ENCODE results near the gene ZNF138.

Gene ZNF138

DNA sequence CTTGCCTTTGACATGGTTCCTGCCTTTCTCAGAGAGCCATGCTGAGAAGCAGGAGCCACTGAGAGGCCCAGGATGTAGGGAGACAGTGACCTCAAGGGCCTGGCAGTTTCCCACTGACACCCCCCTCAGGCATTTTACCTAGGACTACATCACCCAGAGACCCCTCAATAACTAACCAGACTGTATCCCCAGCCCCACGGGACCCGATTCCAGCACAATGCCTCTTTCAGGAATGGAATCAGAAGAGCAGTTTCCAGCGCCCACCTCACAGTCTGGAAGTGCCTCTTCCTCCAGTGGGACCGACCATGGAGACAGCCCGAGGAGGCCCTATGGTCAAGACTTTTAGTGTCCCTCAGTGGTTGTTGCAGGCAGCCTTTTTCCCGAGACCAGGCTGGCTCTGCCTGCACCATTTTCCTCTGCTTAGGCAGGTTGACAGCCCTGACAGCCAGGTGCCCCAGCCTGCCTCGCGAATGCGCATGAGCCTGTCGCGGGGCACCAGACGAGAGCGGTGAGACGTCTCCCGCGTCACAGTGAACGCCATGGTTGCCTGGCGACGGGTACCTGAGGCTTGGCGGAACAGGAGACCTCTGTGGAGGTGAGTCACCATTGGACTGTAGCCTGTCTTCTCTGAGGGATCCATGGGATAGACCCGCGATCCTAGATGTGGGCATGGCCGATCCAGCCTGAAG is 80.5 kb downstream of the ZNF138 start:
- no peak for DNase-seq (ENCODE audit: extremely low read depth in 1 of 2, low read depth in 1 of 2)

GRCh38 chr7:64875258-64875657 is 81.0 kb downstream of the ZNF138 start:
- DNase-seq (ENCODE audit: extremely low read depth in 1 of 2, low read depth in 1 of 2): no peak

DNA sequence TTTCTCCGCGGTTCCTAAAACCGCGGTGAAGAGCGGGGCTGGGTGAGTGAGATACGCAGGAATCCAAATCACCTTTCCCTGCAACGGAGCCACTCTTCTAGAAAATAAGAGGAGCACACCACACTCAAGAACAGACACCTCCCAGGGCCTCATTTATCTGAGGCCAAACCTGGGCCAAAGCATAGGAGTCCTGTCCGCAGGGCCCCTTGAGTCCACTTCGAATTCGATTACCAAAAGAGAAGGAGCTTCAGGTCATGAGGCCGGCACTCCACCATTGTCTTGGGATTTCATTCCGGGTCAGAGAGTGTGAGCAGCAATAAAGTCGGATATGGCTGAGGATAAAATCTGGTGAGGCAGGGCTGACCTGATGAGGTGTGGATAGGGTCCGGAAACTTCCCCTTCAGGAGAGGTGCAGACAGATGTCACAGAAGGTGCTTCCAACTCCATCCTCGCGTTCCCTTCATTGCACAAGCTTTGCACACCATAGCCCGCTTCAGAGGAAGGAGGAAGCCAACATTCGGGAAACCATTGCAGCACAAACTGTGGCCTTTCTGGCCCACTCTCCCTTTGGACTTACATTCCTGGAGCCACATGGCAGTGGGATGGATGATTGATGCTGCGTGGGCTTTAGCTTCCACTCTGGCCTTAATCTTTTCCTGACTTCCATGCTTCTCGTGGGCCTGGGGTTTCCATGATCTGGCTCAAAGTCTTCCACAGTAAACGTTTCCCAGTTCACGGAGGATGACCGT is 81.6 kb downstream of the ZNF138 start:
- no peak for DNase-seq (ENCODE audit: extremely low read depth in 1 of 2, low read depth in 1 of 2)

DNA sequence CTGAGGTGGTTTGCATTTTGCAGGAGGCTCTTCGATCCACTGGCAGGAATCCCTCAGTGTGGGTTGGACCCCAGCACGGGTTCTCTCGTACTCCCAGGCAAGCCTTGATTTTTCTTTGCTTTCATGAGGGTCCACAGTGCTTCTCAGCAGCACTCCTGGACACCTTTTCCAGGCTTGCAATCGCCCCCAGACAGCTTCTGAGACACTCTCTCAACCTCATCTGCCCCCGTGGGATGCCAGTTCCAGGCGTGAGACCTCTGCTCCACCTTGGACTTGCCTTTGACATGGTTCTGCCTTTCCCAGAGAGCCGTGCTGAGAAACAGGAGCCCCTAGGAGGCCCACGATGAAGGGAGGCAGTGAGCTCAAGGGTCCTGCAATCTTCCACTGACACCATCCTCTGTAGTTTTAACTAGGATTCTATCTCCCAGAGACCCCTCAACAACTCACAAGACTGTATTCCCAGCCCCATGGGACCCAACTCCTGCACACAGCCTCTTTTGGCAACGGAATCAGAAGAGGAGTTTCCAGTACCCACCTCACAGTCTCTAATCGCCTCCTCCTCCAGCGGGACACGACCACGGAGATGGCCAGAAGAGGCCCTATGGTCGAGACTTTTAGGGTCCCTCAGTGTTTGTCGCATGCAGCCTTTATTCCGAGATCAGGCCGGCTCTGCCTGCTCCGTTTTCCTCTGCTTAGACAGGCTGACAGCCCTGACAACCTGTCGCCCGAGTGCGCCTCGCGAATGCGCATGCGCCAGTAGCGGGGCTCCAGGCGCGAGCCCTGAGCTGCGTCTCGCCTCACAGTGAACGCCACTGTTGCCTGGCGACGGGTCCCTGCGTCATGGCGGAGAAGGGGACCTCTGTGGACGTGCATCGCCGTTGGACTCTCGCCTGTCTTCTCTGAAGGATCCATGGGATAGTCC is 82.8 kb downstream of the ZNF138 start:
- peak; percentile 33 to 53 for DNase-seq (ENCODE audit: extremely low read depth in 1 of 2, low read depth in 1 of 2)

GRCh38 chr7:64877714-64878610 is 83.7 kb downstream of the ZNF138 start:
- no peak for DNase-seq (ENCODE audit: extremely low read depth in 1 of 2, low read depth in 1 of 2)

DNA sequence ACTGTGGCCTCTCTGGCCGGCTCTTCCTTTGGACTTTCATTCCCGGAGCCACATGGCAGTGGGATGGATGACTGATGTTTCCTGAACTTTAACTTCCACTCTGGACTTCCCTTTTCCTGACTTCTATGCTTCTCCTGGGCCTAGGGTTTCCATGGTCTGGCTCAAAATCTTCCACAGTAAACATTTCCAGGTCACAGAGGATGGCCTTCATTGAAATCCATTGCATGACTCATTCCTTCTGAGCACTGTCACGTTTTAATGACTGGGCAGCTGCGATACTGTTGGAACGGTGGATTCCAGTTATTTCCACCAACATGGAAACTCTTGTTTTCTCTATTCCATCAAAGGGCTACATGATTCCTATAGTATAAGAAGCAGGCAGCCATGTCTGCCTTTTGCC is 84.5 kb downstream of the ZNF138 start:
- DNase-seq (ENCODE audit: extremely low read depth in 1 of 2, low read depth in 1 of 2): no peak

DNA sequence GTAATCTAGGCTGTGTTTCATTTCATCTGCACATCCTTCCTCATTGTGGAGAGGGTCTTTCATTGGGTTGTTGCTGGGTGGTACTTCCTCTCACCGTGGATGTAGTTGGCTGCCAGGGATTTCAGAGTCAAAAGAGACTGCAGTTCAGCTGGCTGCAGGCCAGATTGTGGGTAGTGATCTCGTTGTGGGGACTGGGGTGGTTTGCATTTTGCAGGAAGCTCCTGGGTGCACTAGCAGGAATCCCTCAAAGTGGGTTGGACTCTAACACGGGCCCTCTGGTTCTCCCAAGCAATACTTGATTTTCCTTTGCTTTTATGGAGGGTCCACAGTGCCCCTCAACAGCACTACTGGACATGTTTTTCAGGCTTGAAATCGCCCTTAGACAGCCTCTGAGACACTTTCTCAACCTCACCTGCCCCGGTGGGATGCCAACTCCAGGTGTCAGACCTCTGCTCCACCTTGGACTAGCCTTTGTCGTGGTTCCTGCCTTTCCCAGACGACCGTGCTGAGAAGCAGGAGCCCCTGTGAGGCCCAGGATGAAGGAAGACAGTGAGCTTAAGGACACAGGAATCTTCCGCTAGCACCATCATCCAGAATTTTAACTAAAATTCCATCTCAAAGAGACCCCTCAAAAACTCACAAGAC is 85.0 kb downstream of the ZNF138 start:
- no peak for DNase-seq (ENCODE audit: extremely low read depth in 1 of 2, low read depth in 1 of 2)

DNA sequence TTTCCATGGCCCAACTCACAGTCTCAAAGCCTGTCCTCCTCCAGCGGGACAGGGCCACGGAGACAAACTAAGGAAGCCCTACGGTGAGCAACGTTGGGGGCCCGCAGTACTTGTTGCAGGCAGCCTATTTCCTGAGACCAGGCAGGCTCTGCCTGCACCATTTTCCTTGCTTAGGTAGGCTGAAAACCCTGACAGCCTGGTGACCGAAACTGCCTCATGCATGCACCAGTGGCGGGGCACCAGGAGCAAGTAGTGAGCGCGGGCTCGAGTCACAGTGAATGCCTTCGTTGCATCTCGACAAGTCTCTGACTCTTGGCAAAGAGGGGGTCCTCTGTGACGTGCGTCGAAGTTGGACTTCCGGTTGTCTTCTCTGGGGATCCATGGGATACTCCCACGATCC is 85.6 kb downstream of the ZNF138 start:
- no peak for DNase-seq (ENCODE audit: extremely low read depth in 1 of 2, low read depth in 1 of 2)

DNA sequence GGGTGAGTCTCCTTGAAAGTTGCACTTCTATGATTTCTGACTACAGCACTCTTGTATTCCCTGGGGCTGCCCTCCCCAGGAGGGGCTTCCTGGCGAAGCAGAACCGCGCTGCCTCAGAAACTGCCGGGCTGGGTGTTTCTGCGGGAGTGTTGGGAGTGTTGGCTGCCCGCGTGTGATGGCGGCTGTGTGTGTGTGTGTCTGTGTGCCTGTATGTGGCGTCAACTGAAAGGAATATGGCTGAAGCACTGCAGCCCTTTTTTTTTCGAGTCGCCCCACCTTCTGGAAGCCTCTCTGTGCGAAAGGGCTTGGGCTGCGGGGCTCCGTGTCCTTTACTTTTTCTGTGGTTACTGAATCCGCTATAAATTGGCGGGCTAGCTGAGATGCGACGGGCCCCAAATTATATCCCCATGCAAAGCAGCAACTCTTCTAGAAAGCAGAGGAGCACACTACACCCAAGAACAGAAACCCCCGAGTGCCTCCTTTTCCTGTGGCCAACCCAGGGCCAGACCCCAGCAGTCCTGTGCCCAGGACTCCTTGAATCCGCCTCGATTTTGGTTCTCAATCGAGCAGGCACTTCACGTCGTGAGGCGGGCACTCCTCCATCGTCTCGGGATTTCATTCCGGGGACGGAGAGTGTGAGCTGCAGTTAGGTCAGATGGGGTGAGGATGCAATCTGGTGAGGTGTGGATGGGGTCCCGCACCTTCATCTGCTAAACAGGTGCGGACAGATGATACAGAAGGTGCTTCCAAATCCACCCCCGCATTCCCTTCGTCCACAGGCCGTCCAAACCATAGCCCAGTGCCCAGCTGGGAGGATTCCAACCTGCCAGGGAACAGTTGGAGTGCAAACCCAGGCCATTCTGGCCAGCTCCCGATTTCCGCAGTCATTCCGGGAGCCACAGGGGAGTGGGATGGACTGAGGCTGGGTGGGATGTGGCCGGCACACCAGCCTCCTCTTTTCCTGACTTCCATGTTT is 86.4 kb downstream of the ZNF138 start:
- no peak for DNase-seq (ENCODE audit: extremely low read depth in 1 of 2, low read depth in 1 of 2)

DNA sequence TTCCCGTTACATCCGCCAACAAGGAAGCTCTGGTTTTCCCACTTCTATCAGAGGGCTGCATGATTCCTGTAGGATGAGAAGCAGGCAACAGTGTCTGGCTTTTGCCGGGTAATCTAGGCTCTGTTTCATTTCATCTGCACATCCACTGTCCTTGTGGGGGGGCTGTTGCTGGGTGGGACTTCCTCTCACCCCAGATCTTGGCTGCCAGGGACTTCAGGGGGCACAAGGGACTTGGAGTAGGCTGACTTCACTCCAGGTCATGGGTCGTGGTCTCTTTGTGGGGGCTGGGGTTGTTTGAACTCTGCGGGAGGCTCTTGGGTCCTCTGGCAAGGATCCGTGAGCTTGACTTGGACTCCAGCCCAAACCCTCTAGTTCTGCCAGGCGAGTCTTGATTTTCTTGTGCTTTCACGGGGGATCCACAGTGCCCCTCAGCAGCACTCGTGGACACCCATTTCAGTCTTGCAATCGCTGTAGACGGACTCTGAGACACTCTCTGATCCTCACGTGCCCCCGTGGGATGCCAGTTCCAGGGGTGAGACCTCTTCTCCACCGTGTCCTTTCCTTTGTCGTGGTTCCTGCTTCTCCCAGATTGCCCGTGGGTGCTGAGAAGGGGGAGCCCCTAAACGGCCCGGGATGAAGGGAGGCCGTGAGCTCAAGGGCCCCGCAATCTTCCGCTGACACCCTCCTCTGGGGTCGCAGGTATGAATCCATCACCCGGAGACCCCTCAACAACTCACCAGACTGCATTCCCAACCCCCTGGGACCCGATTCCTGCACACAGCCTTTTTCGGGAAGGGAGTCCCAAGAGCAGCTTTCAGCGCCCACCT is 87.4 kb downstream of the ZNF138 start:
- DNase-seq (ENCODE audit: extremely low read depth in 1 of 2, low read depth in 1 of 2): no peak

DNA sequence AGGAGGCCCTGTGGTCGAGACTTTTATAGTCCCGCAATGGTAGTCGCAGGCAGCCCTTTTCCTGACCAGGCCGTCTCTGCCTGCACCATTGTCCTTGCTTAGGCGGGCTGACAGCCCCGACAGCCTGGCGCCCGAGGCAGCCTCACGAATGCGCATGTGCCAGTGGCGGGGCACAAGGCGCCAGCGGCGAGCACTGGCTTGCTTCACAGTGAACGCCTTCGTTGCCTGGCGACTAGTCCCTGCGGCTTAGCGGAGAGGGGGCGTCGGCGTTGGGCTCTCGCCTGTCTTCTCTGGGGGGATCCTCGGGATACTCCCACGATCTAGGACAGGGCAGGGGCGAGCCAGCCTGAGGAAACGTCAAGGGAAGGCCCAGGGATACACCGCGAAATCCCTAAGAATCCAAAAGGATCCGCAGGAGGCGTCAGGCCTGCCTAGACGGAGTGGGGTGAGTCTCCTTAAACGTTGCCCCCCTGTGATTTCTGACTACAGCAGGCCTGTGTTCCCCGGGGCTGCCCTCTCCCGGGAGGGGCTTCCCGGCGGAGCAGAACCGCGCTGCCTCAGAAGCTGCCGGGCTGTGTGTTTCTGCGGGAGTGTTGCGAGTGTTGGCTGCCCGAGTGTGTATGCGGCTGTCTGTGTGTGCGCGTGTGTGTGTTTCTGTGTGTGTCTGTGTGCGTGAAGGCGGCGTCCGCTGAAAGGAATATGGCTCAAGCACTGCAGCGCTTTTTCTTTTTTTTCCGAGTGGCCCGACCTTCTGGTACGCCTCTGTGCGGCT is 88.3 kb downstream of the ZNF138 start:
- peak in 1 of 2 donors; percentile 19 for DNase-seq (ENCODE audit: extremely low read depth in 1 of 2, low read depth in 1 of 2)

Data from activated CD8-positive, alpha-beta memory T cell treated with anti-CD3 and anti-CD28 coated beads for 1 hour (primary cell).